Endothelial cell of hepatic sinusoid (primary cell): ENCODE measurements around the gene BMPR1B.
"Not testable (repeated sequence)": the region's sequence is repeated elsewhere in the genome, so short reads cannot be mapped to it uniquely, and the experiment has no call there.

ENCODE experiments used
- in situ Hi-C: cut with HindIII; loops from 2 replicates; pipeline ENCODE4 v1.10.0; 2017; ENCODE audit warnings: low sequenced_read_pairs

BMPR1B gene

DNA sequence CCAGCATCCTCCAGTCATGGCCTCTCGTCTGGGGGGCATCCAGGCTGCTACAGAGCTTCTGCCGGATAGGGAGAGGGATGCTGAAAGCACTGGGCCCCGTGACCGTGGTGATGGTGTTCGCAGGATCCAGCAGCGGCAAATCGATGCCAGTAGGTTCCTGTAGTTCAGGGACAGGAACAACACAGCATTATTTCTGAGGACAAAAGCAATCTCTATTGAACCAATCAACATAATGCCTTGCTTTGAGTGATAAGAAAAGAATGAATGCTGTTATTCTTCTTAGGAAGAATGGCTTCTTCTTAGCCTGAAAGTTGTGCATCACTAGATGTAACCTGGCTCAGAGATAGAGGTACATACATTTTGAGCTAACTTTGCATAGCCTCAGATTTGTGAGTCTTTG is 412.4 kb downstream of the BMPR1B start:
- in situ Hi-C loops: no loop called here

GRCh38 chr4:95171377-95171776 is 413.6 kb downstream of the BMPR1B start:
- in situ Hi-C loops: not testable (repeated sequence)

- in situ Hi-C loops: no loop called here
Observed at GRCh38 chr4:95178938-95179337, 421.2 kb downstream of the BMPR1B start.

DNA sequence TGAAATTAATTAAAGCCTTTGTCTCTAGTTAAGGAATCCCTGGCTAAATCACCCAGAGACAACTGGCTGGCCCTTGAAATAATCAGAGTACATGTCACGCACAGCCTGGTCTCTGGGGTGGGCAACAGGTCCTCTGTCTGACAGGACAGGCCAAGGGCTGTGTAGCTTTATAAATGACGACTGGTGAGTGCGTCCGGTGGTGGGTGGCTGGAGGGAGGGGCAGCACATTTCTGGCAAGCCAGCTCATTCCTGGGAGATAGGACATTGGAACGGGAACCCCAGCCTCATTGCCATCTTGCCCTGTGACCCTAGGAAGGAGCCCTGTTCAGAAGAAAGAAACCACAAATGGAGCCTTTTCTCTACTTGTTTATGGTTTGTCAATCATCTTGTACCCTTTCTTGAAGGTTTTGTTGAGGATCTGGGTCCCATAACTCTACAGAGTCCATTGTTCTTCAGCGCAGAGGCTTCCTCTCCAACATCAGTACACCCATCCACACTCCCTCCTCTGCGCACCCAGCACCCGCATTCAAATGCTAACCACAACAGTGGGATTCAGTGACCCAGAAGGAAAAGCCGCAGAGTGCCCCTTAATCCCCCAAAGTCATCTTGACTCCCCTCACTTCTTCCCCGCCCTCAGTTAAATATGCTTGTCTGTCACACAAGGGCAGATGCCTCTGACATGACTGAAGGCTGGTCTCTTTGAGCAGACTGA is 422.9 kb downstream of the BMPR1B start:
- in situ Hi-C loops: no loop called here

GRCh38 chr4:95181243-95181995 is 423.7 kb downstream of the BMPR1B start:
- in situ Hi-C loops: no loop called here

GRCh38 chr4:95181996-95182306 is 424.2 kb downstream of the BMPR1B start:
- in situ Hi-C loops: no loop called here

- in situ Hi-C loops: no loop called here
Observed at GRCh38 chr4:95183656-95184408, 426.1 kb downstream of the BMPR1B start.

DNA sequence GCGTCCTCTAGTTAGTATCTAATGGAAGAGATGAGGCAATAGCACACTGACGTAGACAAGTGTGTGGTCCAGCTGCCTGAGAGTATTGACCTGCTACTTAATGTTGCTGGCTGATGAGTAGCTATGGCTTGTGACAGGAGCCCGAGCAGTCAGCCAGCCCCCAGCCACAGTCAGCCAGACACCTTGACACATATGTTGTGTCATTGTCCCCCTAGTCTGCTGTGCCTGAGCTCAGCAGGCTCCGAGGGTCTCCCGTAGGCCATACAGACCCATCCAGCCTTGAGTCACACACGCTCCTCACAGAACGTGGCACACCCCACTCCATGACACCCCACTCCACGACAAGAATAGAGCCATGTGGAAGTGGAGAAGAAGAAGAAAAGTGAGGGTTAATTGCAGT is 428.9 kb downstream of the BMPR1B start:
- in situ Hi-C loops: no loop called here

GRCh38 chr4:95188701-95189370 is 431.1 kb downstream of the BMPR1B start:
- in situ Hi-C loops: no loop called here

DNA sequence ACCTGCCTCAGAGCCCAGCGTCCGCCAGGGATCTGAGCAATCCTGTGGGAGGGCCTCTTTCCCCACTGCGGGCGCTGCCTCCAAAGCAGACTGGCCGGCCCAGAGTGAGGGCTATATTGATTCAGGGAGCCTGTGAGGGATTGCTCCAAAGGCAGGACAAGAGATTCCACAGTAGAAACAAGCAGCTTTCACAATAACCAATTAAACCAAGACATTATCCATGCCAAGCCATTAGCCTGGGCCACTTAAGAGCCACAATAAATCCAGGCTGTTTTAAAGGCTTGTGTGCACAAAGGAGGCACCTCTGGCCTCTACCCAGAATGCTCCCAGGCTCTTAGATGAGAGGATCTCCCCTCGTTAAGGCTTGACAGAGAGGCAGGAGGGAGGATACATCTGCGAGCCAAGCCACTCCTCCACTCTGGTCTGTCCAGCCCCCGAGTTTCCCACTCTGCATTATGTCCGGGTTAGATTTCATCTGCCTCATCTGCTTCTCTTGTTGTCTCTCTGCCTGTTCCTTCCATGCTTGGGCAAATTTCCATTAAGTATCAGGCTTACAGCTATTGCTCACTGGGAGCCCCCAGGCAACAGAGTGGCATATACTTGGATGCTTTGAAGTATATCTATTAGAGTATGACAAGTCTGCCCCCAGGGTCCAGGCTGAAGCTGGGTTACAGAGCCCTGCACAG is 433.1 kb downstream of the BMPR1B start:
- in situ Hi-C loops: no loop called here

DNA sequence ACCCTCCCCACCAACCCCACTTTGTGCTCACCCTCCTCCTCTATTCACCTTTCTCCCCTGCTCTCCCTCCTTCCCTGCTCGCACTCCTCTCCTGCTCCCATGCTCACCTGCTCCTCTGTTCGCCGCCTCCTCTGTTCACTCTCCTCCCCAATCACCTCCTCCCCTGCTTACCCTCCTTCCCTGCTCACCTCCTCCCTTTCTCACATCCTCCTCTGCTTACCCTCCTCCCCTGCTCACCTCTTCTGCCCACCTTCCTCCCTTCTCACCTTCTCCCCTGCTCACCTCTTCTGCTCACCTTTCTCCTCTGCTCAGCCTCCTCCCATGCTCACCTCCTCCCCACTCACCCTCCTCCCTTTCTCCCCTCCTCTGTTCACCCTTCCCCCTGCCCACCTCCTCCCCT is 433.8 kb downstream of the BMPR1B start:
- in situ Hi-C loops: no loop called here

DNA sequence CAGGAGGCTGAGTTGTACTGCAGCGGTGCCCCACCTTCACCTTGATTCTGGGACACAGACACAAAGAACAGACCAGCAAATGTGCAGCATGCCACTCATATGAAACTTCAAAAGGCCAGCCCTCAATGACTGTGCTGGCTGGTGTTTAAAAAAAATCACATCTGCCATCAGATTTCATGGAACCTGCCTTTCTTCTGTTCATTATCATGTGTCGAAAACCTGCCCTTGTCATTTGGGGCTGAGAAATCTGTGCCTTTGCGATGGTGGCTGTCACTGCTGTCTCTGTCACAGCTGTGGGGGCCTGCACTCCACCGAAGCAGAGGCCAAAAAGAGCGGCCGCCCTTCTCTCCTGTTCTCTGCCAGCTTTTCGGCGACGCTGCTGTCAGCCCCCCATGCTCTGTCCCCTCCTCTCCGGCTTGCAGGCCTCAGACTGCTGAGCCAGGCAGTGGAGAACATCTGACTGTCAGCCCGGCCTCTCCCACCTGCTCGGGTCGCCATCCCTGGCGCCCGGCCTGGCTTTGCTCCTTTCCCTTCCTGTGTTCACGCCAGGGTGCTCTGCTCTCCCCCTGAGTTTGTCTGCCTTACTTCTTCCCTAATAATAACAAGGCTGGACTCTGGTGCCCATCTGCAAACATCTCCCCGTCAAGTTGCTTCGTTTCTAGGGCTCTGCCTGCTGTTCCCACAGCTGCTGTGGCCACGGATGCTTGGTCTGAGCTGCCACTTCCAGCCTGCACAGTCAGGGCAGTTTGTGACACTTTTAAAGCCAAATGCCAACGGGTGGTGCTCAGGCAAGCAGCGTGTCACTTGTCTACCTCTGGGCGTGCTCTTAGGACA is 435.9 kb downstream of the BMPR1B start:
- in situ Hi-C loops: no loop called here

- in situ Hi-C loops: no loop called here
Observed at GRCh38 chr4:95197353-95197752, 439.6 kb downstream of the BMPR1B start.

DNA sequence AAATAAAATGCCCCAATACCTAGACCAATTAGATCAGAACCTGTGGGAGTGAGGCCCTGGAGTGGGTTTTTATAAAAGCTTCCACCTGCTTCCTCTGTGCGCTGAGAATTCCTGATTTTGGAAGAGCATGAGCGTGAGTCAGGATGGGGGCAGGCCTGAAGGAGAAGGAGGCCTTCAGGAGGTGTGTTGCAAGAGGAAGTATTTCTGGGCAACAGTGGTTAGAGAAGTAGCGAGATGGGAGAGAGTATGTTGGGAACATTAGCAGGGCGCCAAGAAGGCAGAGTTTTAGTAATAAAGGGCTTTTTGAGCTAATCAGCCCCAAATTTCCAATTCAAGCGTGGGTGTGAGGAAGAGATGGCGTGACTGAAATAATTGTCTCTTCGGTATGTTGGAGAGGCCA is 441.2 kb downstream of the BMPR1B start:
- in situ Hi-C loops: no loop called here

- in situ Hi-C loops: loop anchor here (10.0 kb wide), 1 partner anchor 60 kb away; no protein-coding TSS in a partner anchor
Observed at GRCh38 chr4:95204267-95204844, 446.6 kb downstream of the BMPR1B start.

DNA sequence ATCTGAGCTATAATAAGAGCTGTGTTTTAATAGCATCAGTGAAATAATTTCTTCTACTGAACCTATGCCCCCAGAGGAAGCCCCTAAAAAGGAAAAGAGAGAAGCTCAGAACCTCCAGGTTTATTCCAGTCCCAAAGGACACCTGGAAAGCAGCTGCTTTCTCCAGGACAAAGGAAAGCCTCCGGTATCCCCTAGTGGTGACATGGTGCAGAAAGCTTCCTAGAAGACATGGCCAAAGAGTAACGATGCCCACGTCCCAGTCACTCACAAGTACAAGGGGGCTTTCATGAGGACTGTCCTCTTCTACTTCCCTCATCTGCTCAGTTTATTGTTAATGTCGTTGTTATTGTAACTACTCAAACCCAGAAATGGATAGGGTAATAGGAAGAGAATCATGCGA is 447.1 kb downstream of the BMPR1B start:
- in situ Hi-C loops: loop anchor here (10.0 kb wide), 1 partner anchor 60 kb away; no protein-coding TSS in a partner anchor
